Subcutaneous adipose tissue (tissue), 4 donors: ENCODE measurements around the gene GNAT1. TPM values are rescaled to one million over a fixed set of nuclear protein-coding genes. Genes with fewer than 3 reads are reported as not detected.

Experiments used
- CTCF ChIP-seq: fragments of 450-650 bp; IDR thresholded peaks from one replicate; pipeline ENCODE4 v1.5.1; 2016; ENCODE audit warnings: low read depth, mild to moderate bottlenecking, control low read depth, antibody characterized with exemption, moderate library complexity
- total RNA-seq, 4 donors: library from RNA; depleted of rRNA; stranded (reverse); fragments of >200 nt; gene quantifications; one replicate each; pipeline ENCODE4 v1.1.0, GENCODE V29; 2016

GNAT1 gene
- total RNA-seq, 4 donors from 2014 or later, result not detected

- no peak for TF ChIP-seq CTCF
Observed at GRCh38 chr3:50183755-50184154, 7.7 kb upstream of the GNAT1 start.

- no peak for TF ChIP-seq CTCF
Observed at GRCh38 chr3:50184242-50184978, 7.0 kb upstream of the GNAT1 start.

- TF ChIP-seq CTCF, result no peak
Observed at GRCh38 chr3:50185230-50185629, 6.2 kb upstream of the GNAT1 start.

- no peak for TF ChIP-seq CTCF
Observed at GRCh38 chr3:50186096-50186495, 5.3 kb upstream of the GNAT1 start.

GRCh38 chr3:50187750-50188149 is 3.7 kb upstream of the GNAT1 start:
- no peak for TF ChIP-seq CTCF

- TF ChIP-seq CTCF, result no peak
Observed at GRCh38 chr3:50189274-50189673, 2.1 kb upstream of the GNAT1 start.

- no peak for TF ChIP-seq CTCF
Observed at GRCh38 chr3:50189989-50190388, 1.4 kb upstream of the GNAT1 start.
